GM18520 (cell line): Measurements from ENCODE around the gene LMAN1L.
A peak's percentile ranks its signal among the peaks of the same experiment; 100 is the strongest.

ENCODE experiments used
- ATAC-seq: cut with Tn5 transposase; IDR thresholded peaks from one replicate; pipeline ENCODE4 v1.9.1; 2021; ENCODE audit not compliant: unreplicated experiment

The LMAN1L gene

DNA sequence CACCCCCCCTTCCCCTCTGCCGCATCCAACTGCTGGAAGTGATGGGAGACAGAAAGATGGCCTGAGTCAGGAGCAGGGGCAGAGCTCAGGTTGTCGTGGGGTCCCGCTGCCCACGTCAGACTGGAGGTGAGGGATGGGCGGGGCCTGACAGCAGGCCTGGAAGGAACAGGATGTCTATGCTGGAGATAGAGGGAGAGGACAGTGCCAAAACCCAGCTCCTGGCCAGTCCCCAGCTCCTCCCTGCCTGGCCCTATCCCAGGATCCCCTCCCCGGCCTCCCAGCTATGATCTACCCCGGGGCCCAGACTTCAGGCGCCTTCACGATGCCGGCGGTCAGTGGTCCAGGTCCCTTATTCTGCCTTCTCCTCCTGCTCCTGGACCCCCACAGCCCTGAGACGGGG lies at the start of gene LMAN1L:
TSS of gene LMAN1L (plus strand) at position 303 of the 400 bp plus-strand sequence. CDS start at position 323, 20 bp downstream.
- ATAC-seq: no peak

DNA sequence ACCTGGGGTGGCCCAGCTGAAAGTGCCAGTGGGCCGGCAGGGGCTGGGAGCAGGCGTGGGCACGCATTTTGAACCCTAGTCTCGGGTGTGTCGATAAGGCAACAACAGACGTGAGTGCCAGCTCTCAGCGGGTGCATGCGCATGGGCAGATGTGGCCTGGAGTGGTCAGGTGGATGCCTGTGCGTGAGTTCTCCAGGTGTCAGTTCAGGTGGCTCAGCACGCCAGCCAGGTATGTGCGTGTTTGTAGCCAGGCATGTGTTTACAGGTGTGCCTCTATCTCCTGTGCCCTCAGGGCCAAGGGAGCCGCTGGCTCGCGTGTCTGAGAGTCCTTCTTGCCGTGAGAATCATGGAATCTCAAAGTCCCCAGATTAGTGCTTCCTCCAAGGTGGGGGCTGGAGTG lies 49.2 kb upstream of the LMAN1L start:
- ATAC-seq: no peak

DNA sequence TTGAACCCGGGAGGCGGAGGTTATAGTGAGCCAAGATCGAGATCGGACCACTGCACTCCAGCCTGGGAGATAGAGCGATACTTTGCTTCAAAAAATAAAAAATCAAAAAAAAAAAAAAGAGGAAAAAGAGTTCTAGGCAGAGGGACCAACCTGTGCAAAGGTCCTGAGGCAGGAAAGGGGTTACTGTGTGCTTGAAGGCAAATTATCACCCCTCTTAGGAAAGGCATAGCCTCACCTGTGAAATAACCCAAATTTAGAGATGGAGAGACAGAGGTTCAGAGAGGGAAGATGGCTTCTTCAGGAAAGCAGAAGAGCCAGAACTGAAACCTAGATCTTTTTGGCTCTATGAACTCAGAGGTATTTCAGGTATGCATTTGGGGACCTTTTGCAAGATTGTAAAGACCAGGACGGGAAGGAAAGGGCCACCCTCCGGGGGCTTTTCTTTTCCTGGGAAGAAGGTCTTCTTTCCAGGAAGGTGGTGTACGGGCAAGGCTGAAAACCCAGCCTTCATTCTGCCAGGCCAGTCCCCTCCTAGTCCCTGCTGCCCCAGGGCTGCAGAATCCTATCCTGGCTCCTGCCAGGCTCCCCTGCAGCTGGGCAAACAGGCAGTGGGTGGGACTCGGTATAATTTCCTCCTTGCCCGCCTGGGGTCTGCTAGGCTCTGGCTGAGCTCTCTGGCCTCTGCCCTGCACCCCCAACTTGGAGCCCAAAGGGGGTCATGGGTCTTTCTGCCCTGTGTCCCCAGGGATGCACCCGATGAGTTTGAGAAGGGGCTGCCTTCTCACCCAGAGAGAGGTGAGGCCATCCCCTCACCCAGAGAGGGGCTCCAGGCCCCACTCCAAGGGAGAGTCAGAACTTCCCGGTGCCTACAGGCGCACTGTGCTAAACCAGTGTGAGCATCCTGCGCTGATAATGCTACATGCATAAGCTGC lies 45.2 kb upstream of the LMAN1L start:
- no peak for ATAC-seq

DNA sequence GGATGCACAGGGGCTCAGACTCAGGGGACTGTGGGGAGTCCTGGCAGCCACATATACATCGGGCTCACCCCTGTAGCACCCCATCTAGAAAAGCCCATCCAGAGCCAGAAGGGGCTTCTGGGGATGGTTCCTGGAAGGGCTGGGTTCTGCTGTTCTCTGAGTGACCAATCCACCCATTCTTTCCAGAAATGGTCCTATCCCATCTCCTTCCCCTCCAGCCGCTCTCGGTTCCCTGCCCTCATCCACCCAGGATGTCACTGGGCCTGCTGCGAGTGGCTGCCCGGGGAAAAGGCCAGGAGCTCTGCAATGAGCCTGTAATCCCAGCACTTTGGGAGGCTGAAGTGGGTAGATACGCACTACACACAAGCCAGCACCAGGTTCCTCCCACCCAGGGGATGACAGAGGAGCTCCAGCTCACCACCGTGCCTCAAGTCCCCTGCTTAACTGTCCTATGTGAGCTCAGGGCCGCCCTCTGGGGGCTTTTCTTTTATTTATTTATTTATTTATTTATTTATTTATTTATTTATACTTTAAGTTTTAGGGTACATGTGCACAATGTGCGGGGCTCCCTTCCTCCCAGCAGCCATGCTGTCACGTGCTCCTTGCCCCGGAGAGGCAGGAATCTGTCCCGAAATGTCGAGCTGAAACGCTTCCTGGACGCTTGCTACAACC lies 44.4 kb upstream of the LMAN1L start:
- ATAC-seq: no peak

DNA sequence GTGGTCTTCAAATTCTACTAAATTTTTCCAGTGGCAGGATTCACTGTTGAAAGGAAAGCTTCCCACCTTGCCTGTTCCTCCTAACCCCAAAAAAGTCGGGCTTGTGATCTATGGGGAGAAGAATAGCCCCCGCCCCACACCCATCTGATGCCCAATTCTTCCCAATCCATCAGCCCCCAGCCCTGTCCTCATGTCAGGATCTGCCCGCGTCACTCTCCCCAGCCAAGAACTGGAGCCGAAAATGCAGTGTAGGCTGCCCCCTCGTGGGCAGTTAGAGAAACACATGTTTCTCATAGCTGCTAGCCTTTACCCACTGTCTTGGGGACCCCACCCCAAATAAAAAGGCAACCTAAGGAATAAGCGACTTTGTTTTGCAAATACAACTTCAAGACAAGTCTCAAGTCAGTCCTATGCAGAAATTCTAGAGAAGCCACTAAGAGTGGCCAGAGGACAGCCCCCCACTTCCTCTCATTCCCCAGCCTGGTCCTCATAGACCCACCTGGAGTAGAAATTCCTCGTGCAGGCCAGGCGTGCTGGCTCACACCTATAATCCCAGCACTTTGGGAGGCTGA lies 43.8 kb upstream of the LMAN1L start:
- ATAC-seq: peak; percentile 40

DNA sequence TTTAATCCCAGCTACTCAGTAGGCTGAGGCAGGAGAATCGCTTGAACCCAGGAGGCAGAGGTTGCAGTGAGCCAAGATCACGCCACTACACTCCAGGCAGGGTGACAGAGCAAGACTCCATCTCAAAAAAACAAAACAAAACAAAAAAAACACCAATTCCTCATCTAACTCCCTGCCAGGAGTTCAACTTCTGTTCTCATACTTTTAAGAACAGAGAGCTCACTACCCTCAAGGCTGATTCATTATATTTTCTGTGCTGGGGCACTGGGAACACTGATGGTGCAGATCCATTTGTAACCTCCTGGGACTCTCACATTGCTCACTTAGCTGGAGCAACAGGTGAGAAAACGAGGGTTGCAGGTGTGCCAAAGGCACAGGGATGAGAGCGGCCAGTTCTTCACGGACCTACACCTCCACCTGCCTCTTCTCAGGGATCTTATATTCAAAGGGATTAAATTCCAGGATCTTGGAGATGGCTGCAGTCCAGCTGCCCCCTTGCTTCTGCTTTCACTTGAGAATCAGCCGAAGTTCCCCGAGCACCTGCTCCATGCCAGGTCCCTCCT lies 43.1 kb upstream of the LMAN1L start:
- no peak for ATAC-seq

DNA sequence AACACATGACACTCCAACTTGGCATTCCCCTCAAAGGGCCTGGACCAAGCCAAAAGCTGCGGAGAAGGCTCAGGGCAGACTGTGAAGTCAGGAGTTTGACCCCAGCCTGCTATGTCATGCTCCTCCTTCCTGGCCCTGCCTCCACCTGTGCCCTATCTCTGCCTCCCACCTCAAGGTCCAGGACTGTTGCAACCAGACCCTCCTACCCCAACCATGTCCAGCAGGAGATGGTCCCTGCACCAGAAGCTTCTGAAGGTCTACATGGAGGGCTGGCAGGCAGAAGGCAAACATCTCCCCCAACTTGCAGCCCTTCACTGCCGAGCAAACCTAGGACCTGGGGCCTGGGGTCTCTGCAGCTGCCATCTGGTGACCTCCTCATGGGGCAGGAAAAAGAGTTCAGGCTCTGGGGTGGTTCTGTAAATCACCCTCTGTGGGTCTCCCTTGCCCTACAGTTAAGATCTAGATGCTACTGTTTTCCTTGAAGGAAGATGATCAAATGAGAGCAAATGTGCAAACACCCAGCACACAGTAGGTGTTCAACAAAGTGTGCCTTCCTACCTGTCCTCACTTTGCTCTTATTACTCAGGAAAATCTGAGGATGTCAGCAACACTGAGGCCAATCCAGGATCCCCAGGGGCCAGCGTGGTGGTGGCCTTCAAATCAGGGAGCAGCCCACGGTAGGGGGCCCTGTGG lies 42.3 kb upstream of the LMAN1L start:
- no peak for ATAC-seq

DNA sequence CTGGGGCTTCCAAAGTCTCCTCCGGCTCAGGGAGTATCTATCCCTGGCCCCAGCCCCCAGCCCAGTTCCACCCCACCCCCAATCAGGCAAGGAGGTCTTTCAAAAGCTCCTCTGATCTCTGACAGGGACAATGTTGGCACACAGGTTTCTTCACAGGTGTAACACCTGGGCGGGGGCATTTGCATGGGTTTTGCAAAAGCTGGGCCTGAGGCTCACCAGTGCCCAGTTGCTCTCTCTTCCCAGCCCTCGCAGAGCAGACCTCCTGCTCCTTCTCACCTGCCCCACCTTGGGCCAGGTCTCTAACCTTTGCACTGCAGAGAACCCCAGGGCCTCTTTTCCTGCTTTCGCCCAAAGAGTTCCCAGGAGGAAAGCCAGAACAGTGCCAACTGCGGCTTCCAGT lies 39.3 kb upstream of the LMAN1L start:
- ATAC-seq: no peak

DNA sequence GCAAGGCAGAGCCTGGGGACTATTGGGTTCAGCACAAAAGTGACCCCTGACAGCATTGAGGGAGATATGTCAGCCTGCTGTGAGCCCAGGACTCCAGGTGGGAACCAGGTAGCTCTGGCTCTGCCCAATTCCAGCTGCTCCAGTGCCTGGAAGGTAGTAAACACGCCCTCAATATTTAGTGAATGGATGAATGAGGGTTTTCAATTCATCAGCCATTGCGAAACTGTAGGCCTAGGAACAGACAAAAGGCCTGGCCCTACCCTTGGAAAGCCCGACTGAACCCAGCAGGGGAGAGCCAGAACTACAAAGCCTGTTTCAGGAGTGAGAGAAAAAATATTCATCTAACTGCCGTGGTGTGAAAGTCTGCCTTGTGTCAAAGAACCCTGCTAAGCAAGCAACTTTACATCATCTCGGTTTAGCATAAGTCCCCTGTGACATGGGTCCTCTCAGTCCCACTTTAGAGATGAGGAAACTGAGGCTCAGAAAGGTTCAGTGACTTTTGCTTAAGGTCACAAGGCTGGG lies 38.8 kb upstream of the LMAN1L start:
- no peak for ATAC-seq

DNA sequence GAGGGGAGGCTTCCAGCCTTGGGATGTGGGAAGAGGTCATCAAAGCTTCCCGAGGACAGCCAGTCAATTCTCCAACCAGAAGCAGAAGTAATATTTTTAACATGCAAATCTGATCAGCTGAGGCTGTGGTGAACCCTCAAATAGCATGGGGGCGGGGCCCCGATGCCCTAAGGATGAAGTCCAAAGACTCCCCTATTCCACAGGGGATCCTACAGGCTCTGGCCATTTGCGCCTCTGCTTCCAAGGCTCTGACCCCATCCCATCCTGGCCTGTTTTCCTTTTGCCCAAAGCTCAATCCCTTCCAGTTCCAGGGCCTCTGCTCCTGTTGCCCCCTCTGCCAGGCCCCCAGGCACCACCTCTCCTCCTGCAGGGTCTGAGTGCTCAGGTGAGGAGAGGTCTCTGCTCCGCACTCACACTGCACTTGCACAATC lies 37.5 kb upstream of the LMAN1L start:
- no peak for ATAC-seq

DNA sequence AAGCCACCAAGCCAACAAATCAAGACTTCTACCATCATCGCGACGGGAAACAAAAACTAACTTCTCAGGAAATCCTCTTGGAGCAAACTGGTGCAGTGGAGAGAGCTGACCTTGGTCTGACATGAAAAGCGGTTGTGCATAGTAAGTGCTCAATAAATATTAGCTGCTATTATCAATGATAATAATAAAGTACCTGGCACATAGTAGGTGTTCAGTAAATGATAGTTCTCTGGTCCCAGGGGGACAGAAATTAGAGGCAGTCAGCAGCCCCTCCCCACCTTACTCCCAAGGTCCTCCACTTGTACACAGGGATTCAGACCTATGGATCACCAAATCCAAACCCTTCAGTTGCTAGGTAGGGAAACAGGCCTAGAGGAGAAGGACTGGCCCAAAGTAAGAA lies 36.7 kb upstream of the LMAN1L start:
- ATAC-seq: no peak

DNA sequence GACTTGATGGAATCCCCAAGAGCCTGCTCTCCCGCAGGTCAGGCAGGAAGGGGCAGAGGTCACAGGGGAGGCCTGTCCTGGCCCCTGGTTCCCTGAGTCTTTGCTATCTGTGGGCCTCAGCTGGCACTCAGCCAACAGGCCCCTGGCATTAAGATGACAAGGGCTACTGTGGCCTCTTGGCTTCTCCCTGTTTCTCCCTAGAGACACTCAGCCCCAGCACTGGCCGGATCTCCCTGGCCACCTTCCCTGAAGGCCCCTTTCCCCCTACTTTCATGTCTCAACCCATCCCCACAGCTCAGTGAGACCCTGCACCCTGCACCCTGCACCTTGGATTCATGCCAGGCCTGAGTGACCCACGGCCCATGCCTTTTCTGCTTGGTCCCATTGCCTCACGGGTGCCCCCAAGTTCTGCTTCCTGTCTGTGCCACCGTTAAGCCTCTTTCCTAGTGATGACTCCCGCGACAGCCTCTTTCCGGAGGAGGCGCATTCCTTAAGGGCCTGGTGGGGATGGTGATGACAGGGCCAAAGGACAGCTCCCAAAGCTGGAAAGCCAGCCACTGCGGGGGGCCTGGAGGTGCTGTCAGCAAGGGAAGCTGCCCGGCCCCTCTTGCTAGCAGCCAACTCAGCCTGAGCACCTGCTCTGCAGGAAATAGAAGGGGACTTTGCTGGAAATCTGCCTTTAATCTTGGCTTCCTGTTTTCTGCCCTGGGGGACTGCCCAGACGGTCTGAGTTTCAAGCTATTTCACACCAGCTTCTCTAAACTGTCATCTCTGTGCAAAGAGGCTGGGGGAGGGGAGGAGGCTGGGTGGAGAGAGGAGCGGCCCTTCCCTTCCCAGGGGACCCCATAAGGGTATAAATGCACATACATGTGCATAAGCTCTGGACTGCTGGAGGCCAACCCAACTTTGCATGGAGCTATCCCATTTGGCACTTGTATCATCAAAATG lies 35.5 kb upstream of the LMAN1L start:
- ATAC-seq: peak; percentile 30

DNA sequence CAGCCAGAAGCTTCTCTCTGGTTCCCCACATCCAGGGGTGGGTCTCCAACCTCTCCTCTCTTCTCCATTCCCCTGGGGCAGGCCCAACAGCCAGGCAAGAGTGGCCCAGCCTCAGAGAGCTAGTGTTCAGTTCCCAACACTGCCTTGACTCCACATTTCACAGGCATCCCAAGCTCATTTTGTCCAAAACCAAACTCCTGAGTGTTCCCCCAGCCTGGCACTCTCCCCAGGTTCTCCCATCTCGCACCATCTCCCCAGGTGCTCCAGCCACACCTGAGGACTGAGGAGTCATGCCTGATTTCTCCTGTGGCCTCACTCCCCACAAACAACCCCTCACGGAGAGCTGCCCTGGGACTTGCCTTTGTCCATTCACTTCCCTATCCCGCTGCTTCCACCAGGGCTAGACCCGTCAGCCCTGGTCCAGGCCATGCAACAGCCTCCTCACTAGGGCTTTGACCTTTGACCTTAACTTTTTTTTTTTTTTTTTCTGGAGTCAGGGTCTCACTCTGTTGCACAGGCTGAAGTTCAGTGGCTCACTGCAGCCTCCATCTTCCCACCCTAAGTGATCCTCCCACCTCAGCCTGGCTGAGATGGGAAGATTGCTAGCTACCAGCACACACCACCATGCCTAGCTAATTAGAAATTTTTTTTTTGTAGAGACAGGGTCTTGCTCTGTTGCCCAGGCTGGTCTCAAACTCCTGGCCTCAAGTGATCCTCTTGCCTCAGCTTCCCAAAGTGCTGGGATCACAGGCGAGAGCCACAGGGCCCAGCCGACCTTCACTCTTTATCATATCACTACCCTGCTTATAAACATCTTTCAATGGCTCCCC lies 34.7 kb upstream of the LMAN1L start:
- no peak for ATAC-seq

DNA sequence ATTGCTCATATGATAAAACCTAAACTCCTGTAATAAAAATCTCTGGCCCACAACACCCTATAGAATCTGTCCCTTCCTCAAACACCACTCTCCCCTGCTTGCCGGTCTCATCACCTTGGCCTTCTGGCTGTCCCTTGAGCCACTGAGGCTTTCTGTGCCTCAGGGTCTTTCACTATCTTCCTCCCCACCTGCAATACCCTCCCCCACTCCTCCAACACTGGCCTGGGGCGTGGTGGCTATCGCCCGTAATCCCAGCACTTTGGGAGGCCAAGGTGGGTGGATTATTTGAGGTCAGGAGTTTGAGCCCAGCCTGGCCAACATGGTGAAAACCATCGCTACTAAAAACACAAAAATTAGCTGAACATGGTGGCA lies 34.0 kb upstream of the LMAN1L start:
- no peak for ATAC-seq

DNA sequence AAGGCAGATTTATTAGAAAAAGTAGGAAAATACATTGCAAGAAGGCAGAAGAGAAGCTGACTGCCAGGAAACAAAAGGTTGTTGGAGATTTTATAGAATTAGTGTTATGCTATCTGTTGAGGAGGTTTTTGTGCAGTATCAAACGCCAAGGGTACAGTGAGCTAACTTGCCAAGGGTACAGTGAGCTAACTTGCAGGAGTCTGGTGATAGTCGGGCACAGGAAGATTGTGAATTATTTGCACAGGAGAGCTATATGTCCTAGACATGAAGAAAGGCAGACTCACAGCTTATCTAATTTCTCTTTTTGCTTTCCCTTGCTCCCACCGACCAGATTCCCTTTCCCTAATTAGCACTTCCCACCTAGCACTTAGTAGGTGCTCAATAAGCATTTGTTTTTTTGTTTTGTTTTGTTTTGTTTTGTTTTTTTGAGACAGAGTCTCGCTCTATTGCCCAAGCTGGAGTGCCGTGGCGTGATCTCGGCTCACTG lies 33.4 kb upstream of the LMAN1L start:
- no peak for ATAC-seq

DNA sequence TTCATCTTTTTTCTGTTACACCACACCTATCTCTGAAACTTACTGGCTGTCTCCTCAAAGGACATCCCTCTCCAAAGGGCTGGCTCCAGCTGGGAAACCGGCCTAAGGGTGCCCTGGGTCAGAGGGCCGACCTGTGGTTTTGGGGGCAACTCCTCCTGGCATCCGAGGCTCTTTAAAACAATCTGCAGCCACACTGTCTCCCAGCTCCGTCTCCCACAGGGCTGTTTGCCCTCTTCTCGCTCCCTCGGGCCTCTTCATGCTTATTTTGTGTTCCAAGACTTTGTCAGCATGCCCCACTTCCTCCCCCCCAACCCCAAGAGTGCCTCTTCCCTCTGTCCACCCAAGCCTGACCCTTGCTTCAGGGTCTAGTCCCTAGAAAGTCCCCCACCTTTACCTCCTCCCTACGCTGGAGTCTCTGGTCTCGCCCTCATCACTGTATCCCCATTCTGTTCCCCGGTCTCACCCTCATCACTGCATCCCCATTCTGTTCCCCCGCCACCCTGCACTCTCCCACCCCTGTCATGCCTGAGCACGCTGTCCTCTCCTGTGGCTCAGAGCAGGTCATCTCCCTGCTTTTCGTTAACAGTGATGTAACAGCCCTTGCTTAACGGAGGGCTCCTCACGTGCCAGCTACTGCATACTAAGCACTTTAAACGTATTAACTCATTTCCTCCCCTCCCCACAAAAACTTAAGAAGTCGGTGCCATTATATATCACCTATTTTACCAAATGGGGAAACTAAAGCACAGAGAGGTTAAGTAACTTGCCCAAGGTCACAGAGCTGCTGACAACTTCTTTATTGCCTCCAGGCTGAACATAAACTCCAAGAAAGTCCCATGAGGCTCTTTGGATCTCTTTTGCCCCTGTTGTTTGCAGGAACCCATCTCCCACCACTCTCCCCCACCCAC lies 31.9 kb upstream of the LMAN1L start:
- no peak for ATAC-seq

DNA sequence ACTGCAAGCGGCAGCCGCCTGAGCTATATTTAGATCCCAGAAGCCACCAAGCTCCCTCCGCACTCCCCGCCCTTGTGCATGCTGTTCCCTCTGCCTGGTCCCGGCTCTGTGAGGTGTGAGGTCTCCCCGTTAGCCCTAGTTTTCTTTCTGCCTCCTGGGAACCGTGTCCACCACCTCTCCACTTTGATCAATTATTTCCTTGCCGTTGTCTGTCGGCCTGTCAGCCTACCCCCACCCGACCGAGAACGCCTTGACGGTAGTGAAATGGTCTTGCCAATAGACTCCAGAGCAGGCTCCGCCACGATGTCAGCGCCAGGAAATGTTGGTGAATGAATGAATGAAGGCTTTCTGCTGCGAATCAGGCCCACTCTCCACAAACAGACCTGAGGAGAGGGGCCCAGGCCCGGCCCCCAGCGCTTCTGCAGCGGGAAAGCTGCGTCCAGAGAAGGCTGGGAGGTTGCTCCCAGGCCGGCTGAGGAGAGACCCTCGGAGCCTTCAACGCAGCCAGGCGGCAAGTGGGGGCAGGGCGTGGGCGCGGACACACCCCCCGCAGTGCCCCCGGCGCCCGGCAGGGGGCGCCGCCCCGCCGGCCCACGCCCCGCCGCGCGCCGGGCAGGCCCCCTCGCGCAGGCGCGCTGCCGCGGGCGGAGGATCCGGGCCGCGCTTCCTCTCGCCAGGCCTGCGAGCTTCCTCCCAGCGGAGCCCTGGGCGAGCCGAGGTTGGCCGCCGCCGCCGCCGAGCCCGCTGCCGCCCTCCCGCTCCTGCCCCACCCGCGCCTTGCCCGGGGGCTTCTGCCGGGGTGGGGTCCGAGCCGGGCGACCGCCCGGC lies 31.0 kb upstream of the LMAN1L start, which contains the start of gene CSK:
TSS of gene CSK (plus strand) at position 650 of the 828 bp plus-strand sequence. CDS start 16,218 bp downstream, outside the sequence.
- peak; percentile 32 for ATAC-seq
